HEK293 (cell line): ENCODE measurements around the gene TLCD3A.

Experiments used
- CTCF ChIP-seq: fragments of 450-650 bp; formaldehyde crosslinking; IDR thresholded peaks from 2 replicates; pipeline ENCODE4 v1.5.1; 2016; ENCODE audit warnings: missing biosample characterization, missing genetic modification characterization
- MEIS1 ChIP-seq: sonication (generic); formaldehyde crosslinking; IDR thresholded peaks from 2 replicates; pipeline ENCODE4 v1.8.1; 2022; ENCODE audit warnings: missing genetic modification reagents, mild to moderate bottlenecking, borderline replicate concordance
- ZBTB49 ChIP-seq: fragments of 450-650 bp; formaldehyde crosslinking; IDR thresholded peaks from 2 replicates; pipeline ENCODE4 v1.5.1; 2016; ENCODE audit warnings: missing biosample characterization, missing genetic modification characterization, low read depth
- ZNF140 ChIP-seq: fragments of 450-650 bp; formaldehyde crosslinking; IDR thresholded peaks from 2 replicates; pipeline ENCODE4 v1.5.1; 2016; ENCODE audit warnings: missing biosample characterization, missing genetic modification characterization
- ZNF76 ChIP-seq: fragments of 450-650 bp; formaldehyde crosslinking; IDR thresholded peaks from 2 replicates; pipeline ENCODE4; 2016; ENCODE audit warnings: low read depth, missing biosample characterization, missing genetic modification characterization, borderline replicate concordance
- ZNF777 ChIP-seq: fragments of 450-650 bp; formaldehyde crosslinking; IDR thresholded peaks from 2 replicates; pipeline ENCODE4 v1.5.1; 2017; ENCODE audit warnings: missing biosample characterization, missing genetic modification characterization, borderline replicate concordance
- ZXDB ChIP-seq: fragments of 450-650 bp; formaldehyde crosslinking; IDR thresholded peaks from 2 replicates; pipeline ENCODE4 v1.5.1; 2016; ENCODE audit warnings: missing biosample characterization, missing genetic modification characterization
- TF ChIP-seq, protein P1 (sequence below): fragments of 450-650 bp; formaldehyde crosslinking; IDR thresholded peaks from 2 replicates; pipeline ENCODE4 v1.5.1; 2016; ENCODE audit warnings: missing biosample characterization, missing genetic modification characterization

DNA sequence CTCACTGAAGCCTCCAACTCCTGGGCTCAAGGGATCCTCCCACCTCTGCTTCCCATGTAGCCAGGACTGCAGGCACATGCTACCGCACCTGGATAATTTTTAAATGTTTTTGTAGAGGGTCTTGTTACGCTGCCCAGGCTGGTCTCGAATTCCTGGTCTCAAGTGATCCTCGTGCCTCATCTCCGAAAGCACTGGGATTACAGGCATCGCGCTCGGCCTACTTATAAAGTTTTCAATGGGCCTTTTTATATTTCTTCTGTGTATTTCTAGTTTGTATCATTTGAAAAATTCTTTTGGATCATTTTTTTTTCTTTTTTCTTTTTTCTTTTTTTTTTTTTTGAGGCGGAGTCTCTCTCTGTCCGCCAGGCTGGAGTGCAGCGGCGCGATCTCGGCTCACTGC, 7.3 kb upstream of the TLCD3A start:
- no peak for TF ChIP-seq ZNF777 (tag by site-specific recombination)
- no peak for TF ChIP-seq CTCF (tag by site-specific recombination)
- no peak for TF ChIP-seq ZBTB49 (tag by site-specific recombination)
- TF ChIP-seq MEIS1 (CRISPR knock-in tag): no peak
- no peak for TF ChIP-seq ZXDB (tag by site-specific recombination)
- TF ChIP-seq, protein P1, sequence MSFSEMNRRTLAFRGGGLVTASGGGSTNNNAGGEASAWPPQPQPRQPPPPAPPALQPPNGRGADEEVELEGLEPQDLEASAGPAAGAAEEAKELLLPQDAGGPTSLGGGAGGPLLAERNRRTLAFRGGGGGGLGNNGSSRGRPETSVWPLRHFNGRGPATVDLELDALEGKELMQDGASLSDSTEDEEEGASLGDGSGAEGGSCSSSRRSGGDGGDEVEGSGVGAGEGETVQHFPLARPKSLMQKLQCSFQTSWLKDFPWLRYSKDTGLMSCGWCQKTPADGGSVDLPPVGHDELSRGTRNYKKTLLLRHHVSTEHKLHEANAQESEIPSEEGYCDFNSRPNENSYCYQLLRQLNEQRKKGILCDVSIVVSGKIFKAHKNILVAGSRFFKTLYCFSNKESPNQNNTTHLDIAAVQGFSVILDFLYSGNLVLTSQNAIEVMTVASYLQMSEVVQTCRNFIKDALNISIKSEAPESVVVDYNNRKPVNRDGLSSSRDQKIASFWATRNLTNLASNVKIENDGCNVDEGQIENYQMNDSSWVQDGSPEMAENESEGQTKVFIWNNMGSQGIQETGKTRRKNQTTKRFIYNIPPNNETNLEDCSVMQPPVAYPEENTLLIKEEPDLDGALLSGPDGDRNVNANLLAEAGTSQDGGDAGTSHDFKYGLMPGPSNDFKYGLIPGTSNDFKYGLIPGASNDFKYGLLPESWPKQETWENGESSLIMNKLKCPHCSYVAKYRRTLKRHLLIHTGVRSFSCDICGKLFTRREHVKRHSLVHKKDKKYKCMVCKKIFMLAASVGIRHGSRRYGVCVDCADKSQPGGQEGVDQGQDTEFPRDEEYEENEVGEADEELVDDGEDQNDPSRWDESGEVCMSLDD (tag by site-specific recombination): no peak
- no peak for TF ChIP-seq ZNF76
- no peak for TF ChIP-seq ZNF140
